Osteocyte (in vitro differentiated cells): ENCODE results near the gene TMEM121. TPM values are rescaled to one million over a fixed set of nuclear protein-coding genes. Genes with fewer than 3 reads are reported as not detected.

Source experiments
- DNase-seq: peaks from one replicate; pipeline ENCODE4 v3.0.0; 2021; ENCODE audit warnings: mixed read lengths; ENCODE audit not compliant: unreplicated experiment; ENCODE audit errors: extremely low spot score
- H3K27ac Mint-ChIP-seq: one replicate; pipeline ENCODE4 v1.8.0; 2021; ENCODE audit warnings: mild to moderate bottlenecking, mixed read lengths; ENCODE audit not compliant: unreplicated experiment
- H3K27me3 Mint-ChIP-seq: one replicate; pipeline ENCODE4 v1.8.0; 2021; ENCODE audit warnings: mixed read lengths; ENCODE audit not compliant: unreplicated experiment
- H3K36me3 Mint-ChIP-seq: one replicate; pipeline ENCODE4 v1.8.0; 2021; ENCODE audit warnings: mixed read lengths; ENCODE audit not compliant: unreplicated experiment
- H3K4me1 Mint-ChIP-seq: one replicate; pipeline ENCODE4 v1.8.0; 2021; ENCODE audit warnings: mixed read lengths; ENCODE audit not compliant: unreplicated experiment
- H3K4me3 Mint-ChIP-seq: one replicate; pipeline ENCODE4 v1.8.0; 2021; ENCODE audit warnings: mild to moderate bottlenecking, moderate library complexity, mixed read lengths; ENCODE audit not compliant: unreplicated experiment
- H3K9me3 Mint-ChIP-seq: one replicate; pipeline ENCODE4 v1.8.0; 2021; ENCODE audit warnings: mixed read lengths; ENCODE audit not compliant: unreplicated experiment
- CTCF ChIP-seq: fragments of 200-600 bp; sonication (generic); IDR thresholded peaks from 2 replicates; pipeline ENCODE4 v1.5.0; 2021; ENCODE audit warnings: antibody characterized with exemption, mild to moderate bottlenecking, moderate library complexity
- total RNA-seq: library from RNA; stranded (reverse); gene quantifications from 2 replicates; pipeline ENCODE4 v1.2.1, GENCODE V29; 2021

Gene TMEM121
- total RNA-seq, 1 donor from 2014 or later = 3.3 TPM

GRCh38 chr14:105500036-105500725 lies 26.2 kb upstream of the TMEM121 start:
- Mint-ChIP-seq H3K4me3 (no peak overlapping the region), H3K27me3 (no peaks in the 10 kb centered on the region), H3K4me1 (peaks cover 4% of the 10 kb centered on the region), H3K36me3 (no peaks in the 10 kb centered on the region), H3K27ac (no peak overlapping the region), H3K9me3 (no peaks in the 10 kb centered on the region)
- TF ChIP-seq CTCF = no peak
- no peak for DNase-seq

GRCh38 chr14:105500726-105501101 lies 25.7 kb upstream of the TMEM121 start:
- no peak overlapping the region for H3K27ac Mint-ChIP-seq
- no peak for TF ChIP-seq CTCF
- DNase-seq = no peak
- H3K36me3 Mint-ChIP-seq = no peaks in the 10 kb centered on the region
- no peaks in the 10 kb centered on the region for H3K27me3 Mint-ChIP-seq
- H3K9me3 Mint-ChIP-seq = no peaks in the 10 kb centered on the region
- H3K4me3 Mint-ChIP-seq = no peak overlapping the region
- peaks cover 4% of the 10 kb centered on the region for H3K4me1 Mint-ChIP-seq

GRCh38 chr14:105501504-105502291 lies 24.7 kb upstream of the TMEM121 start:
- TF ChIP-seq CTCF = no peak
- Mint-ChIP-seq H3K36me3 (no peaks in the 10 kb centered on the region), H3K27ac (no peak overlapping the region), H3K9me3 (no peaks in the 10 kb centered on the region), H3K4me1 (peaks cover 4% of the 10 kb centered on the region), H3K27me3 (no peaks in the 10 kb centered on the region), H3K4me3 (no peak overlapping the region)
- no peak for DNase-seq

GRCh38 chr14:105502446-105503295 lies 23.7 kb upstream of the TMEM121 start:
- no peak for TF ChIP-seq CTCF
- H3K4me3 Mint-ChIP-seq = no peak overlapping the region
- DNase-seq = no peak
- no peak overlapping the region for H3K27ac Mint-ChIP-seq
- H3K4me1 Mint-ChIP-seq = peaks cover 4% of the 10 kb centered on the region
- H3K36me3 Mint-ChIP-seq = no peaks in the 10 kb centered on the region
- H3K9me3 Mint-ChIP-seq = no peaks in the 10 kb centered on the region
- H3K27me3 Mint-ChIP-seq = peaks cover 2% of the 10 kb centered on the region

GRCh38 chr14:105503296-105503640 lies 23.1 kb upstream of the TMEM121 start:
- no peak for DNase-seq
- Mint-ChIP-seq H3K4me3 (no peak overlapping the region), H3K4me1 (peaks cover 4% of the 10 kb centered on the region), H3K27ac (no peak overlapping the region), H3K9me3 (no peaks in the 10 kb centered on the region), H3K27me3 (peaks cover 3% of the 10 kb centered on the region), H3K36me3 (no peaks in the 10 kb centered on the region)
- no peak for TF ChIP-seq CTCF
